Body of pancreas (tissue), 4 donors: ENCODE data around the gene TTLL11.

Experiments used
- POLR2A ChIP-seq, 3 donors: fragments of 450-650 bp; IDR thresholded peaks; one replicate each; pipeline ENCODE4 v1.6.1; 2016; ENCODE audit warnings: antibody characterized with exemption in 3 of 3, mild to moderate bottlenecking in 2 of 3
- TF ChIP-seq, protein P1 (sequence below), 7 experiments: fragments of 450-650 bp in 4 of 7; fragments of 200-600 bp in 3 of 7; sonication (generic) in 3 of 7; IDR thresholded peaks; one replicate each; pipeline ENCODE4 v1.5.1; 2016 to 2019; ENCODE audit warnings: antibody characterized with exemption in 7 of 7

DNA sequence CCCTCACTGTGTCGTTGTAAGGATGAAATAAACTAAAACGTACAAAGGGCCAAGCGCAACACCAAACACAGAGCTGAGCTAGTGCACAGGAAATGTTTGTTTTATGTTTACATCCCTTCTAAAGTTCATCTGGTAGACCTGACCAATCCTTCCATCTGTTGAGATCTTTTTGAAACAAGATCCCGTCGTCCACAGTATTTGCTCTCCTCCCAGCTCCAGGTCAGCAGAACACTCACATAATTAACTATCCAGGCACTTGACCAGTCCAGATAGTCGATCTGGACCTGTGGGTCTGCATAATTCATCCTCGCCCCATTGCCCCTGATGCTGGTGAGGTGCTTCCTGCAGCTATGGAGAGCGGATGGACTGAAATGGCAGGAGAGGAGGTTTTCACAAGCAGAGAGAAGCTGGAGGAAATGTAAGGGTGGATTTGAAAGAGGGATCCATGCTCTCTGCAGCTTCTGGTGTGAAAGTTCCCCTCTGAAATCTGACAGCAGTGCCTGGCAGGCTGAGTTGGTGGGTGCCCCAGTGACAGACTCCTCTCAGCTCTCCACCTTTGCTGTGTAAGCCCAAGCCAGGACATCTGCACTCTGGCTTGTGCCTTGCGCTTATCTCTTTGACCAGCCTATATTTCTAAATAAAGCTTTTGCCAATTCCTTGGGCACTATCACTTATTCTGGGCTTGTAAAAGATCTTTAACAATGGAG lies 102.4 kb downstream of the TTLL11 start:
- TF ChIP-seq POLR2A (IDR thresholded peaks at IDR 0.05), result no peak
- TF ChIP-seq, protein P1, sequence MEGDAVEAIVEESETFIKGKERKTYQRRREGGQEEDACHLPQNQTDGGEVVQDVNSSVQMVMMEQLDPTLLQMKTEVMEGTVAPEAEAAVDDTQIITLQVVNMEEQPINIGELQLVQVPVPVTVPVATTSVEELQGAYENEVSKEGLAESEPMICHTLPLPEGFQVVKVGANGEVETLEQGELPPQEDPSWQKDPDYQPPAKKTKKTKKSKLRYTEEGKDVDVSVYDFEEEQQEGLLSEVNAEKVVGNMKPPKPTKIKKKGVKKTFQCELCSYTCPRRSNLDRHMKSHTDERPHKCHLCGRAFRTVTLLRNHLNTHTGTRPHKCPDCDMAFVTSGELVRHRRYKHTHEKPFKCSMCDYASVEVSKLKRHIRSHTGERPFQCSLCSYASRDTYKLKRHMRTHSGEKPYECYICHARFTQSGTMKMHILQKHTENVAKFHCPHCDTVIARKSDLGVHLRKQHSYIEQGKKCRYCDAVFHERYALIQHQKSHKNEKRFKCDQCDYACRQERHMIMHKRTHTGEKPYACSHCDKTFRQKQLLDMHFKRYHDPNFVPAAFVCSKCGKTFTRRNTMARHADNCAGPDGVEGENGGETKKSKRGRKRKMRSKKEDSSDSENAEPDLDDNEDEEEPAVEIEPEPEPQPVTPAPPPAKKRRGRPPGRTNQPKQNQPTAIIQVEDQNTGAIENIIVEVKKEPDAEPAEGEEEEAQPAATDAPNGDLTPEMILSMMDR (IDR thresholded peaks at IDR 0.05), result no peak
